K562 (cell line): ENCODE data around the gene CFAP410. TPM values are rescaled to one million over a fixed set of nuclear protein-coding genes. Genes with fewer than 3 reads are reported as not detected.

Source experiments
- ATAC-seq: fragments of 200-7000 bp; cut with Tn5 transposase; 3 replicates; pipeline ENCODE4 v1.9.1; 2020; ENCODE audit warnings: moderate library complexity
- BruUV-seq: library from RNA; stranded (reverse); fragments of 400-500 nt; replicated peaks from 2 replicates; lab custom pipeline; 2021; lab: Mats Ljungman, UMichigan
- CTCF ChIA-PET: fragments of 300-600 bp; formaldehyde crosslinking; extraction: SDS; loops from one replicate; lab custom pipeline; 2021; ENCODE audit warnings: low intra/inter-chr PET ratio; lab: Yijun Ruan, JAX
- POLR2A ChIA-PET: fragments of 300-600, 350-650 bp; sonication (Branson Sonifier 250); formaldehyde crosslinking; extraction: SDS; loops from one replicate; lab custom pipeline; 2021; ENCODE audit warnings: antibody characterized with exemption, inconsistent platforms; lab: Yijun Ruan, JAX
- DNase-seq, 4 experiments: peaks; one replicate each; pipeline versions ENCODE4 v3.0.0 to v3.0.0-alpha.2; 2011 to 2018; ENCODE audit warnings: low spot score in 3 of 4, mixed read lengths in 3 of 4; ENCODE audit errors: extremely low read depth in 1 of 4
- FAIRE-seq: peaks from 2 replicates; lab custom pipeline; 2011; peaks lifted over from hg19 to GRCh38; lab: Jason Lieb, UNC
- H2AFZ ChIP-seq: 2 replicates; pipeline ENCODE4 v1.6.0; 2011; ENCODE audit warnings: low read depth, low read length, control low read depth, inconsistent platforms
- H3K27ac ChIP-seq: fragments of 200-600 bp; 3 replicates; pipeline ENCODE4 v1.8.0; 2011; ENCODE audit warnings: low read depth, mild to moderate bottlenecking, control low read depth, inconsistent platforms, low read length, moderate library complexity, mixed read lengths; ENCODE audit errors: extremely low read depth
- H3K27me3 ChIP-seq, 2 experiments: fragments of 300-600 bp in 1 of 2; 2 replicates in 1 of 2; 3 replicates in 1 of 2; pipeline versions ENCODE4 v1.6.0 to v1.8.0; 2011; ENCODE audit warnings: inconsistent platforms in 2 of 2, low read length in 2 of 2, mild to moderate bottlenecking in 1 of 2, mixed read lengths in 1 of 2, moderate library complexity in 1 of 2; ENCODE audit not compliant: control insufficient read depth in 2 of 2, insufficient read depth in 2 of 2
- H3K36me3 ChIP-seq: fragments of 300-600 bp; 3 replicates; pipeline ENCODE4 v1.8.0; 2011; ENCODE audit warnings: mild to moderate bottlenecking, low read length, inconsistent platforms; ENCODE audit not compliant: control insufficient read depth, insufficient read depth
- H3K4me1 ChIP-seq, 2 experiments: fragments of 200-600 bp in 1 of 2; replicated peaks in 1 of 2; 2 replicates in 1 of 2; 3 replicates in 1 of 2; pipeline versions ENCODE4 v1.5.1 to v1.8.0; 2011; ENCODE audit warnings: inconsistent platforms in 2 of 2, low read length in 2 of 2, mild to moderate bottlenecking in 1 of 2, mixed read lengths in 1 of 2, moderate library complexity in 1 of 2; ENCODE audit not compliant: control insufficient read depth in 2 of 2, insufficient read depth in 2 of 2
- H3K4me2 ChIP-seq: 2 replicates; pipeline ENCODE4 v1.6.1; 2011; ENCODE audit warnings: low read length, control low read depth, inconsistent platforms, mixed read lengths; ENCODE audit not compliant: insufficient read depth
- H3K4me3 ChIP-seq: fragments of 200-600 bp; sonication (generic), shearing (Covaris generic); 2 replicates; pipeline ENCODE4 v1.5.1; 2016; ENCODE audit warnings: control low read depth, inconsistent platforms
- H3K79me2 ChIP-seq: fragments of 200-600 bp; 3 replicates; pipeline ENCODE4 v1.8.0; 2011; ENCODE audit warnings: low read length, inconsistent platforms; ENCODE audit not compliant: control insufficient read depth, insufficient read depth
- H3K9ac ChIP-seq, 2 experiments: 2 replicates each; pipeline versions ENCODE4 v1.6.0 to v1.6.1; 2011; ENCODE audit warnings: low read depth in 2 of 2, low read length in 2 of 2, control low read depth in 1 of 2, inconsistent platforms in 1 of 2, mild to moderate bottlenecking in 1 of 2, mixed read lengths in 1 of 2; ENCODE audit not compliant: insufficient read depth in 1 of 2
- H3K9me1 ChIP-seq: one replicate; pipeline ENCODE4 v1.6.0; 2011; ENCODE audit warnings: inconsistent platforms, mild to moderate bottlenecking, low read length, moderate library complexity; ENCODE audit not compliant: control insufficient read depth, insufficient read depth
- H3K9me3 ChIP-seq: replicated peaks from 2 replicates; pipeline ENCODE4 v1.5.1; 2011; ENCODE audit warnings: low read depth, low read length, inconsistent platforms; ENCODE audit not compliant: control insufficient read depth, insufficient read depth
- H4K20me1 ChIP-seq: replicated peaks from 2 replicates; pipeline ENCODE4 v1.6.1; 2011; ENCODE audit warnings: low read length, inconsistent platforms, mixed read lengths; ENCODE audit not compliant: control insufficient read depth, insufficient read depth
- CREM ChIP-seq: IDR thresholded peaks from 2 replicates; pipeline ENCODE4 v1.6.1; 2014; ENCODE audit warnings: antibody characterized with exemption, low read depth
- KDM4B ChIP-seq, 2 experiments: fragments of 450-650 bp in 1 of 2; sonication (generic) in 1 of 2; IDR thresholded peaks; 2 replicates each; pipeline ENCODE4 v1.6.1; 2016 to 2017; ENCODE audit warnings: borderline replicate concordance in 2 of 2, antibody characterized with exemption in 1 of 2, low read depth in 1 of 2, mild to moderate bottlenecking in 1 of 2
- NCOA2 ChIP-seq, 2 experiments: fragments of 450-650 bp; IDR thresholded peaks; 2 replicates each; pipeline ENCODE4 v1.6.1; 2018; ENCODE audit warnings: mild to moderate bottlenecking in 2 of 2, moderate library complexity in 1 of 2; ENCODE audit not compliant: partially characterized antibody in 2 of 2
- NFYB ChIP-seq: IDR thresholded peaks from 2 replicates; pipeline ENCODE4 v1.6.1; 2011; ENCODE audit warnings: mild to moderate bottlenecking, moderate library complexity; ENCODE audit not compliant: insufficient read length; ENCODE audit errors: extremely low read depth
- ZC3H11A ChIP-seq: IDR thresholded peaks from 2 replicates; pipeline ENCODE4 v1.6.1; 2012; ENCODE audit warnings: low read depth, low read length, improper control_type of control experiment
- ZNF146 ChIP-seq: IDR thresholded peaks from one replicate; pipeline ENCODE4 v1.6.1; 2018; ENCODE audit warnings: missing compliant biosample characterization; ENCODE audit not compliant: unreplicated experiment
- whole genome bisulfite sequencing: fragments of 100-300 bp; shearing (Covaris generic); methylation state at CpG from one replicate; pipeline ENCODE4 v1.1.6; 2016; ENCODE audit warnings: low coverage, mixed read lengths; ENCODE audit not compliant: insufficient coverage; ENCODE audit errors: missing lambda C conversion rate; 5-methylcytosine and 5-hydroxymethylcytosine counted together
- in situ Hi-C: fragments of 300-500 bp; cut with MboI; formaldehyde crosslinking; loops from 4 replicates; pipeline ENCODE4 v1.15.0; 2018; ENCODE audit warnings: inconsistent platforms, mixed read lengths
- intact Hi-C: fragments of 100-400 bp; cut with micrococcal nuclease; formaldehyde crosslinking; loops from 2 replicates; pipeline ENCODE4 v1.14.2; 2022
- polyA plus RNA-seq, 8 experiments: library from polyadenylated mRNA; depleted of rRNA in 4 of 8; stranded (reverse) in 5 of 8; unstranded in 3 of 8; fragments of >200 nt; fragmentation: Nextera tagmentation in 2 of 8; fragmentation: Illumina TruSeq in 1 of 8; extraction: Ambion mirVana in 2 of 8; extraction: Trizol in 1 of 8; gene quantifications; 2 replicates each; pipeline versions ENCODE4 v1.2.1 to v1.2.3, GENCODE V29; 2011 to 2014; ENCODE audit warnings: inconsistent platforms in 1 of 8, missing spikeins in 1 of 8
- total RNA-seq, 7 experiments: library from RNA; depleted of rRNA in 6 of 7; stranded (reverse); fragments of >200 nt in 6 of 7; fragmentation: Illumina TruSeq in 2 of 7; extraction: Trizol in 2 of 7; gene quantifications; 2 replicates each; pipeline versions ENCODE4 v1.2.1 to v1.2.3, GENCODE V29; 2011 to 2021; ENCODE audit warnings: low replicate concordance in 1 of 7

Gene CFAP410
- total and polyA plus RNA-seq, 9 of the 15 experiments (the other 6 are each of a cell fraction or from before 2014, with no cell fraction given): 0.07 to 17.3 (median 2.3) TPM

DNA sequence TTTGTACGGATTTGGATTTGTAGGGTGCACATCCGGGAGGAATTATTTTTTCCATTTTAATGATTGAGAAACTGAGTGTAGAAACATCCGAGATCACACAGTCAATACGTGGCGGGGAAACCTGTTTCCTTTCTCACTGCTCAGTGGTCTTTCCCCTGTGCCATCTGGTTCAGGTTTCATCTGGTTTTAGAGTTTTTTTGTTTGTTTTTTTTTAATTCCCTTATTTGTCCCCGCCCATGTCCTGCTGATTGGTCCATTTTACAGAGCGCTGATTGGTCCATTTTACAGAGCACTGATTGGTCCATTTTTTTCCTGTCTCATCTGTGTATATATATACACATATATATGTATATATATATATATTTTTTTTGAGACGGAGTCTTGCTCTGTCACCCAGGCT, 20.2 kb upstream of the CFAP410 start:
- intact Hi-C loops: no loop called here
- no peaks in the 10 kb centered on the region for H4K20me1 ChIP-seq

DNA sequence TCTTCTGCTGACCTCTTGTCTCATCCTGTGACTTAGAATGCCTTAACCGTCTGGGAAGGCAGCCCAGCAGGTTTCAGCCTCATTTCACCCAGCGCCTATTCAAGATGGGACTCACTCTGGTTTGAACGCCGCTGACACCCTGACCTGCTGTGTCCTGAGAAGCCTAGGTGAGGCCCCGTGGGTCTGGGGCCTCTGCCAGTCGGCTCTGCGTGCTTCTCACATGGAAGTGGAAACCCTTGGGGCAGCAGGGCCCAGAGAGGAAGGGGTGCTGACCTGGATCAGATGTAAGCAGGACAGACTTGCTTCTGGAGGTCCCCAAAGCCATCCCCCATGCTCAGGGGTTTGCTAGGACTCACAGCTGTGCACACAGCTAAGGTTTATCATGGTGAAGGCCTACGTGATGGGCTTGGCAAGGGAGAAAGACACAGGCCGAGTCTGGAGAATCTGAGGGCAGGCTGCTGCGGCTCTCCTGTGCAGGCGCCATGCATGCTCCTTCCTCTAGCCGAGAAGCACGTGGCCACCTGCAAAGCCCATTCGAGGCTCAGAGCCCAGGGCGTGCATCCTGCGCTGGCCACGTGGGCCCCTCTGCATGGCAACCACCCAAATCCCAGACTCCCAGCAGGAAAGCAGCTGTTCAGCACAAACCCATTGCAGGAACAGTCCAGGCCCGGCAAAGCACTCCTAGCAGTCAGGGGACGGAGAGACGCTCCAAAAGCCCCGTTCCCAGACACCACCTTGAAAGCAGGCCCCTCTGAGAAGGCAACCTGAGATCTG, 18.1 kb upstream of the CFAP410 start:
- no peak for DNase-seq
- no peak for ATAC-seq

More for the DNA sequence above, 20.2 kb upstream of the CFAP410 start:
- no peak for DNase-seq
- no TSS peak for BruUV-seq
- Histone ChIP-seq H3K4me2 (no peak overlapping the region), H3K4me1 (no peaks in the 10 kb centered on the region), H3K4me3 (no peak overlapping the region), H3K9me1 (no peaks in the 10 kb centered on the region), H3K79me2 (no peaks in the 10 kb centered on the region), H3K9ac (no peak overlapping the region), H3K9me3 (peaks cover 1% of the 10 kb centered on the region; the same call in 1 of the 2 replicates), H3K36me3 (no peaks in the 10 kb centered on the region), H2AFZ (no peak overlapping the region), H3K27ac (no peak overlapping the region), H3K27me3 (peaks cover 38 to 73% of the 10 kb centered on the region in 2 experiments)
- in situ Hi-C loops: no loop called here
- ATAC-seq: peak; percentile 50; the same call in 2 of the 3 replicates
- POLR2A ChIA-PET: no interaction called here
- WGBS: 3% methylated on average over 8 of the region's 8 CpGs
- TF ChIP-seq KDM4B (IDR thresholded peaks at IDR 0.05; ENCODE audit: borderline replicate concordance in 2 of 2, low read depth in 1 of 2): no peak
- TF ChIP-seq ZNF146: no peak
- TF ChIP-seq CREM: no peak
- no peak for TF ChIP-seq ZC3H11A
- peak; percentile 72 for TF ChIP-seq NFYB
- TF ChIP-seq NCOA2 (IDR thresholded peaks at IDR 0.05; ENCODE audit: partially characterized antibody in 2 of 2): no peak
- no peak for FAIRE-seq
- CTCF ChIA-PET: no interaction called here

More for the DNA sequence above, 18.1 kb upstream of the CFAP410 start:
- Histone ChIP-seq H3K36me3 (no peaks in the 10 kb centered on the region), H4K20me1 (no peaks in the 10 kb centered on the region), H3K9ac (no peak overlapping the region), H3K9me3 (peaks cover 1% of the 10 kb centered on the region; the same call in 1 of the 2 replicates), H3K79me2 (no peaks in the 10 kb centered on the region), H2AFZ (no peak overlapping the region), H3K4me2 (no peak overlapping the region), H3K4me1 (0 out of 5 replicates have a peak, but pooled peaks cover 0 to under 1% of the 10 kb centered on the region in 2 experiments), H3K9me1 (no peaks in the 10 kb centered on the region), H3K27me3 (peaks cover 57 to 82% of the 10 kb centered on the region in 2 experiments), H3K27ac (no peak overlapping the region), H3K4me3 (no peak overlapping the region)
- BruUV-seq: no TSS peak
- CTCF ChIA-PET: no interaction called here
- intact Hi-C loops: no loop called here
- POLR2A ChIA-PET: no interaction called here
- WGBS: 4% methylated on average over 21 of the region's 21 CpGs
- in situ Hi-C loops: no loop called here
- no peak for FAIRE-seq
